GM18867 (cell line): ENCODE data around the gene KPNA1.

Experiments used
- ATAC-seq: cut with Tn5 transposase; IDR thresholded peaks from one replicate; pipeline ENCODE4 v1.9.1; 2021; ENCODE audit warnings: mild to moderate bottlenecking, moderate library complexity; ENCODE audit not compliant: unreplicated experiment

KPNA1 gene

DNA sequence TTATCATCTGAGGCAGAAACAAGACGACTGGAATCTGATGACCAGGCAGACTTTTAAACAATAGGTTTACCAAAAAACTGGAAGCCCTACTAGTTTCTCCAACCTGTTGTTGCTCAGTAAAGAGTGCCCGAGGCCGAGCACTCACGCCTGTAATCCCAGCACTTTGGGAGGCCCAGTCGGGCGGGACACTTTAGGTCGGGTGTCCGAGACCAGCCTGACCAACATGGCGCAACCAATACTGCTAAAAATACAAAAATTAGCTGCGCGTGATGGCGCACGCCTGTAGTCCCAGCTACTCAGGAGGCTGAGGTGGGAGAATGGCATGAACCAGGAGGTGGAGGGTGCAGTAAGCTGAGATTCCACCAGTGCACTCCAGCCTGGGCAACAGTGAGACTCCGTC is 97.8 kb downstream of the KPNA1 start:
- no peak for ATAC-seq

DNA sequence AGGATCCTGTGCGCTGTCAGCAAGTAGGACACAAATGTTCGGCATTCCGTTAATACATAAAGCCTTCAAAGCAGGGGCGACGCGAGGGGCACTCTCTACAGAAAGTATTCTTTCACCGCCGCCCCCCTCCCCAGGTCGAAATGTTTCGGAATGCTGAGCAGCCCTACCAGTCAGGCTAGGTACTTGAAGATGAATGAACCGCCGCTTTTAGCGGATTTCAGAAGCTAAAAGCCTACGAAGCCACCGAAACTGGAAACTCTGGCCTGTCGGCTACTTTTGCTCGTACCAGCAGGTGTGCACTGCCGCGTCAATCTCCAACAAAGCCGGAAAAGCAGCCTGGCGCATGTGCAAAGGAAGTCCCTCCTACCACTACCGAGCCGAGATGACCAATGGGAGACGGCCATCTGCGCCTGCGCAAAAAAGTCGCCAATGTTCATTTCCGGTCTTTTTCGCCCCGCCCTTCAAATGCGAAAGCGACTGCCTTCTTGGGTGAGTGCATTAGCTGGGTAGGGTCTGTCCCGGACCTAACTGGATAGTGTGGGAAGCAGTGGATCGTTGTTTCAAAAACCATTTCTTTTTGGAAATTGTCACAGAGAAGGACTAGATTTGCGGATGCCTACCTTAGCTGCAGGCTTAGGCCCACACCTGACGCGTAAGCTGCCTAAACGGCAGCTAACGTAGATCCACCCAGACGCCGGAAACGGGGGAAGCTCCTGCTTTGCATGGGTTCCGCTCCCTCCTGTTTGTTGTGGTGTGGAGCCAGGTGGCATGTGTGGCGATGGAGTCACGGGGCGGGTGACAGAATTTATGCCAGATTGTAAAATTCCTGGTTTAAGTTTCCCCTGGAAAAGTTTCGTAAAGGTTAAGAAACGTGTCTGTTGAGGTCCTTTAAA is 98.7 kb downstream of the KPNA1 start, which contains the start of gene WDR5B:
Gene WDR5B (minus strand): TSS at position 301 of the 893 bp plus-strand sequence. CDS start 534 bp downstream, outside the sequence.
- peak; percentile 86 for ATAC-seq

GRCh38 chr3:122415104-122415744 is 99.5 kb downstream of the KPNA1 start:
- ATAC-seq: peak; percentile 50

DNA sequence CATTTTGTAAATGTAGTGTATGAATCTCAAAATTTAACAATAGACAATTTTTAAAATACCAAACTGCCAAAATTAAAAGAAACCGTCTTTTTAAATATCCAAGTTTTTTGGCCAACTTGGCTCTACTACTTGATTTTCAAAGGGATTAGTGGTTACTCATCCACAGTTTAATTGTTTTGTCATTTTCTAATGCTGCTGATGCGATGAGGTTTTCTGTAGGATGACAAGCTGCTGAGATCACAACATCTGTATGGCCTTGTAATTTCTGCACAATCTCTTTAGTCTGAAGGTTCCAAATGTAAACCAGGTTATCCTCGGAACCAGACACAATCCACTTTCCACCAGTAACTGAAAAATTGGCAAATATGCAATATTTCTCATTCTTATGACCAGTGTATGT is 100.3 kb downstream of the KPNA1 start:
- ATAC-seq: no peak

DNA sequence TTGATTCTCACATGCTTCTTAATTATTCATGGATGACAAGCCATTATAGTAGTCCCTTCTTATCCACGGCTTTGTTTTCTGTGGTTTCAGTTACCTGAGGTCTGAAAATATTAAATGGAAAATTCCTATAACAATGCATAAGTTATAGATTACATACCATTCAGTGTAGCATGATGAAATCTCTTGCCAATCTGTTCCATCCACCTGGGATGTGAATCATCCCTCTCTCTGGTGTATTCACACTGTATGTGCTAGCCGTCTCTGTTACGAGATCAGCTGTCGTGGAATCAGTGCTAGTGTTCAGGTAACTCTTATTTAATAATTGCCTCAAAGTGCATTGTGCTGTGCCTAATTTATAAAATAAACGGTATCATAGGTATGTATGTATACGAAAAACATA is 104.1 kb downstream of the KPNA1 start:
- ATAC-seq: no peak

GRCh38 chr3:122410111-122410510 is 104.6 kb downstream of the KPNA1 start:
- ATAC-seq: no peak

- ATAC-seq: no peak
Measured at GRCh38 chr3:122409446-122409845, 105.3 kb downstream of the KPNA1 start.

- no peak for ATAC-seq
Measured at GRCh38 chr3:122407946-122408345, 106.8 kb downstream of the KPNA1 start.

DNA sequence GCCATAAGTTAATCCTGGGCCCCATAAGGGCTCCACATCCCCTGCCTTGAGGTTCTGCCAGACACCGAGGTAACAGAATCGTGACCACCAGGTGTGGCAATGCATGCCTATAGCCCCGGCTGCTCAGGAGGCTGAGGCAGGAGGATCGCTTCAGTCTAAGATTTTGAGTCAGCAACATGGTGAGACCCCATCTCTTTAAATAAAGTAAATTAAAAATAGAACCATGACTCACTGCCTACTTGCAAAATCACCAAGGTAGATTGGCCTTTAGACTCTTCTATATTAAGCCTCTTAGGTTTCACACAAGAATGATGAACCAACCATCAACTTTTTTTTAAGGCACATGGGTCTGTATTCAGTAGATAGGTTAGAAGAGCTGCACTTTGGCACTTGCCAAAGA is 108.5 kb downstream of the KPNA1 start:
- no peak for ATAC-seq

DNA sequence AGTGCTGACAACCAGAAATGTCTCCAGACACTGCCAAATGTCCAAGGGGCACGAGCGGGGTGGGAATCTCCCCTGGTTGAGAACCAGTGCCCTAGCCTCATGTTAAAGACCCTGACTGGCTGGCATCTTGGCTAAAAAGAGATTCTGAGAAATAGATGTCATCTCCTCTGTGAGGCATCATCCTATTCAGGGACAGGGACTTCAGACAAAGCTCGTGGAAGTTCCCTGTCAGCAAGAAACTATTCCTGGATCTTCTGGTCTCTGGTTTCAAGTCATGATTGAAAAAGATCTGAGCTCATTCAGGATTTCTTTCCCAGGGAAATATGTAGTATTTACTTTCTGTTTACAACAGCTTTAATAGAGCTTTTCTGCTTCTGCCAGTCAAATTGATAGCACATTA is 109.7 kb downstream of the KPNA1 start:
- ATAC-seq: no peak

DNA sequence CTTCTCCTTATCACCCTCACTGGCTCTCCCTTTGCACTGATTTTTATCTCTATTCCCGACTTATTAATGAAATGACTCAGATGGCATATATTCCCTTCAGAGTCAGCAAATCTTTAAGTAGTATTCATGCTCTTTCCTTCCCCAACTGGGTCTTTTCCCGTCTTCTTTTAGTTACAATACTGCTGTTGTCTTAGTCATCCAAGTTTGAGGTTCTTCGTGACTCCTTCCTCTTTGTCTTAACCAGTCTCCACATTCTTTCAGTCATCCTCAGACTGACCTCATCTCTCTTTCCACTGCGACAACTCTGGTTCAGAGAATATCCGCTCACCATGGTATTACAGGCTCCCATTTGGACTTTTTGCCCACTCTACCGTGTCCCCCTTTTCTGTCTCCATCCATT is 111.2 kb downstream of the KPNA1 start:
- no peak for ATAC-seq

DNA sequence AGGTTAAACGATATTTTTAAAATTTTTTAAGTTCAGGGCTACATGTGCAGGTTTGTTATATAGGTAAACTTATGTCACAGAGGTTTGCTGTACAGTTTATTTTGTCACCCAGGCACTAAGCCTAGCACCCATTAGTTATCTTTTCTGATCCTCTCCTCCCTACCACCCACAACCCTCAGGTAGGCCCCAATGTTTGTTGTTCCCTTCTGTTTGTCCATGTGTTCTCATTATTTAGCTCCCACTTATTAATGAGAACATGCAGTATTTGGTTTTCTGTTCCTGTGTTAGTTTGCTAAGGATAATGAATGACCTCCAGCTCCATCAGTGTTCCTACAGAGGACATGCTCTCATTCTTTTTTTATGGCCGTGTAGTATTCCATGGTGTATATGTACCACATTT is 115.8 kb downstream of the KPNA1 start:
- no peak for ATAC-seq

- ATAC-seq: no peak
Measured at GRCh38 chr3:122397201-122397600, 117.5 kb downstream of the KPNA1 start.

DNA sequence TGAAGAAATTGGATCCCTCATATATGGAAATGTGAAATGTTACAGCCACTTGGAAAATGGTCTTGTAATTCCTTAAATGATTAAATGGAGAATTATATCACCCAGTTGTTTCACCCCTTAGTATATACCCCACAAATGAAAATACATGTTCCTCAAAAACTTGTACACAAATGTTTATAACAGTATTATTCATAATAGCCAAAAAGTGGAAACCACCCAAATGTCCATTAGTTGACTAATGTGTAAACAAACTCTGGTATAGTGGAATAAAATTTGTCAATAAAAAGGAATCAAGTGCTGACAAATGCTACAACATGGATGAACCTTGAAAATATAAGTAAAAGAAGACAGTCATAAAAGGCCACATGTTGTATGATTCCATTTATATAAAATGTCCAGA is 118.2 kb downstream of the KPNA1 start:
- ATAC-seq: no peak

DNA sequence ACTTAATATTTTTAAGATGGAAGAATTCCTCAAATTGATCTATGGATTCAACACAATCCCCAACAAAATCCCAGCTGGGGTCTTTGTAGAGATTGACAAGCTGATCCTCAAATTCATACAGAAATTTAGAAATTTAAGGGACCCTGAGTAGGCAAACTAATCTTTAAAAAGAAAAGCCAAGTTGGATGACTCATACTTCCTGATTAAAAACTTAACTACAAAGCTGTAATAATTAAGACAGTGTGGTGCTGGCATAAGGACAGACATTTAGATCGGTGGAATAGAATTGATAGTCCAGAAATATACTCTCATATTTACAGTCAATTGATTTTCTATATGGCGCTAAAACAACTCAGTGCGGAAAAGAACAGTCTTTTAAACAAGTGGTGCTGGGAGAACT is 119.2 kb downstream of the KPNA1 start:
- ATAC-seq: no peak

DNA sequence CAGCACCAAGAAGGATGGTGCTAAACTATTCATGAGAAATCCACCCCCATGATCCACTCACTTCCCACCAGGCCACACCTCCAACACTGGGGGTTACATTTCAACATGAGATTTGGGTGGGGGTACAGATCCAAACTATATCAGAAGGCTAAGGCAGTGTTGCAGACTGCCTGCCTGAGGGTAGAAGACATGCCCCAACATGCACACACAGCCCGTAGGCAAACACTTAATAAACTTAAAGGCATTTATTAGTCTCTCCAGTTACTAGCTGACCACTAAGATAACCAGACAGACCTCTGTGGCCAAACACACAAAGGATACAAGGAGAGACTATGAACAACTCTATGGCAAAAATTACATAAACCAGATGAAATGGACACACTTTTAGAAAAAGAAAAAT is 120.6 kb downstream of the KPNA1 start:
- ATAC-seq: no peak

- ATAC-seq: no peak
Measured at GRCh38 chr3:122392868-122393844, 121.6 kb downstream of the KPNA1 start.

- ATAC-seq: no peak
Measured at GRCh38 chr3:122391681-122392446, 122.9 kb downstream of the KPNA1 start.

DNA sequence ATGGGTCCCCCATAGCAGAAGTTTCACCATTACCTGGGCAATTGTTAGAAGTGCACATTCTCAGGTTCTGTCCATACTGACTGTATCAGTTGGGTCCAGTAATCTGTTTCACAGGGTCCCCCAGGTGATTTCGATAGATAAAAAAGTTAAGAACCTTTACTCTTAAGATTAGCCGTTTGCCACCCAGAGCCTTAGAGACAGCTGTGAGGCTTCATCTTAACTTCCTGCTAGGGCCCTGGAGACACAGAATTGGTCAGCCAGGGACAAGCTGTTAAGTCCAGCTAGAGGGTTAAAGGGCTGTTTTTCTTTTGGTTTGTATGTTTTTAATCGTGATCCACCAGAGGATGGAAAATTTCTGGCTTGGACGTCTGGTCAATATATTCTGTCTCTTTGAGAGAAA is 124.1 kb downstream of the KPNA1 start:
- no peak for ATAC-seq

GRCh38 chr3:122389892-122390291 is 124.8 kb downstream of the KPNA1 start:
- no peak for ATAC-seq
